BE2C (cell line): ENCODE data around the gene MIER1. TPM values are rescaled to one million over a fixed set of nuclear protein-coding genes. Genes with fewer than 3 reads are reported as not detected.
A peak's percentile ranks its signal among the peaks of the same experiment; 100 is the strongest.
"Not testable (repeated sequence)": the region's sequence is repeated elsewhere in the genome, so short reads cannot be mapped to it uniquely, and the experiment has no call there.

Experiments used
- DNase-seq: peaks from one replicate; pipeline ENCODE4 v3.0.0-alpha.2; 2020
- H3K27me3 ChIP-seq: fragments of 250-450 bp; sonication (Bioruptor Pico); 2 replicates; pipeline ENCODE4 v1.5.1; 2020; ENCODE audit warnings: mild to moderate bottlenecking
- H3K36me3 ChIP-seq: fragments of 250-450 bp; sonication (Bioruptor Pico); 2 replicates; pipeline ENCODE4 v1.5.1; 2020; ENCODE audit warnings: mild to moderate bottlenecking
- H3K4me1 ChIP-seq: fragments of 250-450 bp; sonication (Bioruptor Pico); 2 replicates; pipeline ENCODE4 v1.5.1; 2020
- H3K4me3 ChIP-seq: 2 replicates; pipeline ENCODE4 v1.5.1; 2011; ENCODE audit warnings: low read depth, low read length
- H3K9me3 ChIP-seq: fragments of 250-450 bp; sonication (Bioruptor Pico); 2 replicates; pipeline ENCODE4 v1.5.1; 2020
- CTCF ChIP-seq: IDR thresholded peaks from 2 replicates; pipeline ENCODE4 v1.5.1; 2012; ENCODE audit warnings: mild to moderate bottlenecking, low read depth, low read length
- polyA plus RNA-seq: library from polyadenylated mRNA; unstranded; fragments of >200 nt; gene quantifications from one replicate; pipeline ENCODE4 v1.2.1, GENCODE V29; 2012; ENCODE audit warnings: low read depth, missing spikeins; ENCODE audit not compliant: insufficient read length, insufficient read depth

Gene MIER1
- polyA plus RNA-seq: 6.5 TPM

- no peaks in the 10 kb centered on the region for H3K9me3 ChIP-seq
- H3K27me3 ChIP-seq: no peaks in the 10 kb centered on the region
- 0 out of 2 replicates have a peak, but pooled peaks have one; percentile 5 for TF ChIP-seq CTCF
- no peaks in the 10 kb centered on the region for H3K36me3 ChIP-seq
- peak within 1 kb of the TSS; percentile 87 for H3K4me3 ChIP-seq
- no peaks in the 10 kb centered on the region for H3K4me1 ChIP-seq
- peak; percentile 94 for DNase-seq
These were observed at the start of gene MIER1, which contains the start of gene DNAI4 for GRCh38 chr1:66924756-66925557. TSS of gene MIER1 (plus strand) at chr1:66924990. CDS start at chr1:66925029, 39 bp downstream. TSS of gene DNAI4 (minus strand) at chr1:66924856. CDS start at chr1:66924831, 25 bp downstream.

GRCh38 chr1:66876664-66877063 lies 48.1 kb upstream of the MIER1 start:
- Histone ChIP-seq H3K27me3 (no peaks in the 10 kb centered on the region), H3K9me3 (no peaks in the 10 kb centered on the region), H3K4me1 (no peaks in the 10 kb centered on the region), H3K4me3 (no peak overlapping the region), H3K36me3 (no peaks in the 10 kb centered on the region)
- no peak for DNase-seq
- no peak for TF ChIP-seq CTCF

- Histone ChIP-seq H3K27me3 (no peaks in the 10 kb centered on the region), H3K4me3 (no peak overlapping the region), H3K36me3 (no peaks in the 10 kb centered on the region), H3K4me1 (no peaks in the 10 kb centered on the region), H3K9me3 (no peaks in the 10 kb centered on the region)
- DNase-seq: no peak
- TF ChIP-seq CTCF: no peak
These were observed 35.8 kb upstream of the MIER1 start for GRCh38 chr1:66889030-66889429.

GRCh38 chr1:66890621-66891020 lies 34.2 kb upstream of the MIER1 start:
- Histone ChIP-seq H3K4me3 (no peak overlapping the region), H3K36me3 (no peaks in the 10 kb centered on the region), H3K27me3 (no peaks in the 10 kb centered on the region), H3K4me1 (no peaks in the 10 kb centered on the region), H3K9me3 (no peaks in the 10 kb centered on the region)
- DNase-seq: no peak
- no peak for TF ChIP-seq CTCF

GRCh38 chr1:66893712-66894111 lies 31.1 kb upstream of the MIER1 start:
- no peaks in the 10 kb centered on the region for H3K27me3 ChIP-seq
- TF ChIP-seq CTCF: no peak
- H3K4me3 ChIP-seq: no peak overlapping the region
- DNase-seq: no peak
- no peaks in the 10 kb centered on the region for H3K9me3 ChIP-seq
- no peaks in the 10 kb centered on the region for H3K4me1 ChIP-seq
- H3K36me3 ChIP-seq: no peaks in the 10 kb centered on the region

GRCh38 chr1:66915203-66915602 lies 9.6 kb upstream of the MIER1 start:
- not testable (repeated sequence) for H3K9me3 ChIP-seq, H3K4me1 ChIP-seq, H3K36me3 ChIP-seq, DNase-seq, H3K4me3 ChIP-seq, H3K27me3 ChIP-seq
